Measurements from ENCODE around the gene MGAT2.
"Not testable (repeated sequence)": the region's sequence is repeated elsewhere in the genome, so short reads cannot be mapped to it uniquely, and the experiment has no call there.

The MGAT2 gene

GRCh38 chr14:49620182-49621113 lies at the start of gene MGAT2, which contains the start of gene RPL36AL:
MGAT2 (plus strand) TSS chr14:49620799; CDS start chr14:49621269, 470 bp downstream.
RPL36AL (minus strand) TSS chr14:49620626; CDS start chr14:49619104, 1,522 bp downstream.
- peak; percentile 98 for DNase-seq (ENCODE audit: low spot score)

DNA sequence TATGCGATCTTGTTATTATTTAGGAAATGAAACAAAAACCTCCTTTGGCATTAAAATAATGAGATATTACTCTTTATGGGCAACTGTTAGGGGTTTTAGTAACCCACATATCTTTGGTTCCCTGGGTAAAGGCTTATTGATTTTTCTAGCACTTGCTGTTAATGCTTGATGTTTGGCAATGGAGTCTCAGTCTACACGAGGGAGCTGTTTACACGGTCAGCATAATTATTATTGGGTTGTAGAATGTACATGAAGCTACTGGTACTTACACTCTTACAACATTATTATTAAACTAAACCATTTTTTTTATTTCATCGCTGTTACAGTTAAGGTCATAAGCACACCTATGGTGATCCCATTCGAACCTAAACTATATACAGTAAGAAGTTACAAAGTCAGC lies 46.6 kb upstream of the MGAT2 start:
- DNase-seq (ENCODE audit: low spot score): no peak

GRCh38 chr14:49578141-49578540 lies 42.5 kb upstream of the MGAT2 start:
- DNase-seq (ENCODE audit: low spot score): no peak

GRCh38 chr14:49579841-49580240 lies 40.8 kb upstream of the MGAT2 start:
- no peak for DNase-seq (ENCODE audit: low spot score)

DNA sequence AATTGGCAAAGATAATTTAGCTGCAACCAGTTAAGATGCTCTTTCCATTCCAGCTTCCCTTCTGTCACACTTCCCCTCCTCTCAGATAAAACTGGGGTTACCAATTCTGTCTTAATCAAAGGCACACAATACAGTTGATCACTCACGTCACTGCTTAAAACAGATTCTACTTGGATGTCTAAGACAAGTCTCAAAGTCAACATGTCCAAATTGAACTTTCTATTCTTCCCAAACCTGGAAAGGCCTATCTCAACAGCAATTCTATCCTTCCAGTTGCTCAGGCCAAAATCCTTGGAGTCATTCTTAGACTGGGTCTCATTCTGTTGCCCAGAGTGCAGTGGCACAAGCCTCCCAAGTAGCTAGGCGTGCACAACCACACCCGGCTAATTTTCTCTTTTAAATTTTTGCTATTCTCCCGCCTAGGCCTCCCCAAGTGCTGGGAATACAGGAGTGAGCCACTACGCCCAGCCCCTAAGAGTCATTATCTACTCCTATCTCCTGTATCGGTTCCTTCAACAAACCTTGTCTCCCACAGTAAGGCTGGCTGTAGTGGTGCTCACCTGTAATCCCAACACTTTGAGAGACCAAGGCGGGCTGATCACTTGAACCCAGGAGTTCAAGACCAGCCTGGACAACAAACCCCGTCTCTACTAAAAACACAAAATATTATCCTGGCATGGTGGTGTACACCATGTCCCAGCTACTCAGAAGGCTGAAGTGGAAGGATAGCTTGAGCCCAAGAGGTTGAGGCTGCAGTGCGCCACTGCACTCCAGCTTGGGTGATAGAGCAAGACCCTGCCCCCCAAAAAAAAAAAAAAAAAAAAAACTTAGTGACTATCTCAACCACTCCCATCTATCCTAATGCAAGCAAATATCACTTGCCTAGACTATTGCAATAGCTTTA lies 39.1 kb upstream of the MGAT2 start:
- no peak for DNase-seq (ENCODE audit: low spot score)

- DNase-seq (ENCODE audit: low spot score): no peak
These were observed 38.3 kb upstream of the MGAT2 start for GRCh38 chr14:49582113-49582977.

GRCh38 chr14:49583629-49584028 lies 37.0 kb upstream of the MGAT2 start:
- DNase-seq (ENCODE audit: low spot score): no peak

GRCh38 chr14:49584058-49584457 lies 36.5 kb upstream of the MGAT2 start:
- DNase-seq (ENCODE audit: low spot score): no peak

DNA sequence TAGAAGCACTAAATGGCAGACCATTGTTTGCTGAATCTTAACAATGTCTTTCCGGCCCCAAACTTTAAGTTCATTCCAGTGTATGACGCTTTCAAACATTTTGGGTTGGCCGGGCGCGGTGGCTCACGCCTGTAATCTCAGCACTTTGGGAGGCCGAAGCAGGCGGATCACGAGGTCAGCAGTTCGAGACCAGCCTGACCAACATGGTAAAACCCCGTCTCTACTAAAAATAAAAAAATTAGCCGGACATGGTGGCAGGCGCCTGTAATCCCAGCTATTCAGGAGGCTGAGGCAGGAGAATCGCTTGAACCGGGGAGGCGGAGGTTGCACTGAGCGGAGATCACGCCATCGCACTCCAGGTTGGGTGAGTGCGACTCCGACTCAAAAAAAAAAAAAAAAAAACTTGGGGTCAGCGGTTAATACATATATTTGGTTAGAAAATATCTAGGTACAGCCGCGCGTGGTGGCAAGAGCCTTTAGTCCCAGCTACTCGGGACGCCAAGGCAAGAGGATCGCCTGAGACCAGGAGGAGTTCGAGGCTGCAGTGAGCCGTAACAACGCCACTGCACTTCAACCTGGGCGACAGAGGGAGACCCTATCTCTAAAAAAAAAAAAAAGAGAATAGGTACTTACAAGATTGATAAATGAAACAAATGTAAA lies 35.5 kb upstream of the MGAT2 start:
- DNase-seq (ENCODE audit: low spot score): not testable (repeated sequence)

DNA sequence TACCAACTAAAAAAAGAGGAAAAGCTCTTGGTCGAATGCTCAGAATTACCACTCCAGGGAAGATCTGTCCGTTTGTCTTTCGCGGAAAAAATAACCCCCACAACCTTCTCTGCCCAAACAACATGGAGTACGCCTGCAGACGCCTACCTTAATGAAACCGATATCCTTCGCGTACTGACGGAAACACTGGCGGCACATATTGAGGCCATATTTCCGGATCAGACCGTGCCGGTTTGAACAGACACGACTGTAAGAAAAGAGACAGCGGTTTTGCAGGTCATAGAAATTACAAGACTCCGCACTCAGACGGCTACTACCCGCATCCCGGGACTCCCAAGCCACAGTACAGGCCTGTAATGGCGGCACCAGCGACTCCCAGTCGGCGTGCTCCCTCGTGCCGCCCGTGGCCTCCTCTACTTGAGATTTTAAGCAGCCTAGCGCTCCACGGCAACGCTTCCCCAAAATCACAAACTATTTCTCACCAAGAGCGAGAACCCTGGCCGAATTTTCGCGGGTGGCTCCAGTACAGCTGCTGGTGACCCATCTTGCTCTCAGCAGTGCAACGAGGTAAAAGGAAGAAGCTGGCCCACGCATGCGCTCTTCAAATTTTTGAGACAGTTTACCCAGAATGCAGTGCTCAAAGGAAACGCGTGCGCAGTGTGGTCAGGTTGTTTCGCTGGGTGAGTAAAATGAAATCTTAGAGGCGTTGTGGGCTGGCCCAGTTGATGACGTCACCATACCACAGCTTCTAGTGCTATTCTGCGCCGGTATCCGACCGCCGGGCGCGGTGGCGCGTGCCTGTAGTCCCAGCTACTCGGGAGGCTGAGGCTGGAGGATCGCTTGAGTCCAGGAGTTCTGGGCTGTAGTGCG lies 34.6 kb upstream of the MGAT2 start, which contains the start of gene RPS29:
RPS29 (minus strand) TSS at position 578 of the 870 bp plus-strand sequence; CDS start at position 544, 34 bp downstream.
- peak; percentile 98 for DNase-seq (ENCODE audit: low spot score)

DNA sequence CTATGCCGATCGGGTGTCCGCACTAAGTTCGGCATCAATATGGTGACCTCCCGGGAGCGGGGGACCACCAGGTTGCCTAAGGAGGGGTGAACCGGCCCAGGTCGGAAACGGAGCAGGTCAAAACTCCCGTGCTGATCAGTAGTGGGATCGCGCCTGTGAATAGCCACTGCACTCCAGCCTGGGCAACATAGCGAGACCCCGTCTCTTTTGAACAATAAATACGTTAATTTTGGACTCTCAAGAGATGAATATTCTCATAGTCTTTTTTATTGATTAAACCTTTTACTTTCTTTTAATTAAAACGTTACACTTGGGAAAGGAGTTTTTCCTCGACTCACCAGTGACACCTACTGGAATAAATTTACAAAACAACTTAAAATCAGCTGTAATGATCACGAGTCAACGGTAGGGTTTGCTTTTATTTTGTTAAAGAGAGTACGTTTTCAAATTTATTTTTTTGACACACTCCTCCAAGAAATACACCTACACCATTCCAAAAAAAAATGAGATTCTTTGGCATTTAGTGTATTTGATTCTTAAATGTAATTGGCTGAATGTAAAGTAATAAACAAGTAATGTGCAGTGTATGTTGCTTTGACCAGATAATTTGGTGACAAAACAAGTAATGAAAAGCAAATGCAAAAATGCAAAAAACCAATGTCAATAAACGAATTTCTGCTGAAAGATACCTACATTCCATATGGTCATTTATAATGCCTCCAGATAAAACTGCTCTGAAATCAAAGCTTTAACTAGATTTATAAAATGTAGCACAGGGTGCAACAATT lies 33.7 kb upstream of the MGAT2 start:
- DNase-seq (ENCODE audit: low spot score): peak; percentile 47

DNA sequence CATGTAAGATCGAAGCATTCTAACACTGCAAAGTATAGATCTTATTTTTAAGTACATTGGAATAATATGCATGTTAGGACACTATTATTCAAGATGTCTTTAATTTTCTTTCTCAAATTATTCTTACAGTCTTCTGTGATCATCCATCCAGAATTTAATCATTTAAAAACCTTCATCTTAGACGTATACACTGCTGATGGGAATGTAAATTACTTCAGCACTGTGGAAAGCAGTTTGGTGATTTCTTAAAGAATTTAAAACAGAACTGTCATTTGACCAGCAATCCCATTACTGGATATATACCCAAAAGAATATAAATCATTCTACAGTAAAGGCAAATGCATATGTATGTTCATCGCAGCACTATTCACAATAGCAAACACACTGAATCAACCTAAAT lies 31.2 kb upstream of the MGAT2 start:
- DNase-seq (ENCODE audit: low spot score): no peak

GRCh38 chr14:49593016-49593415 lies 27.6 kb upstream of the MGAT2 start:
- DNase-seq (ENCODE audit: low spot score): no peak

DNA sequence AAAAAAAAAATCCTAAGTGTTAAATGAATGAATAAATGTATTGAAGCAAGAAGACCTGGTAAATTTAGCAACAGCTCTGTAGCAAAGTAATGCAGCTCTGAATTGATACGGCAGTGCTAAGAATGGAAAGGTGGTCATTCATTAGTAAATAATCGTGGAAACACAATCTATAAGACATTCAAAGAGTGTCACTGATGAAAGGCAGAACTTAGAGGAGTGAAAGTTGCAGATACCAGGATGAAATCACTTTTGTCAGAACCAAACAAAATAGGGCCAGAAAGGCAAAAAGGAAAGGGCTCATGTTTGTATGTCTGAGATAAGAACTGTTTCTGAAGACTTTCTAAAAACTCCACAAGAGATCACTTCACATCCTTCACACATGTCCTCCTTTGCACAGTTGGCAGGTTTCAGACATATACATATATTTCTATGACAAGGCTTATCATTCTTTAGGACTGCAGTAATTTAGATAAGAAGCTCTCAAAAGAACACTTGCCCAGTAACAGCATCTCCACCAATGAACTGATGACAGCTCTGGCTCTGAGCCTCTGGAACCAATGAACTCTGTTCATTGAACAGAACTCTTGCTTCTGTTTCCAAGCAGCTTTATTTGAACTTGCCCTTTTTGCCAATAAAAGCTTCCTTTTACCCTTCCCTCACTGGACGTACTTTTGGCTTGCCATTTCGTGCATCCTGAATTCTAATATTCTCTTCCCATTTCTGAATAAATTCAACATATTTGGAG lies 26.1 kb upstream of the MGAT2 start:
- DNase-seq (ENCODE audit: low spot score): peak; percentile 27

- DNase-seq (ENCODE audit: low spot score): no peak
These were observed 22.5 kb upstream of the MGAT2 start for GRCh38 chr14:49598189-49598484.

DNA sequence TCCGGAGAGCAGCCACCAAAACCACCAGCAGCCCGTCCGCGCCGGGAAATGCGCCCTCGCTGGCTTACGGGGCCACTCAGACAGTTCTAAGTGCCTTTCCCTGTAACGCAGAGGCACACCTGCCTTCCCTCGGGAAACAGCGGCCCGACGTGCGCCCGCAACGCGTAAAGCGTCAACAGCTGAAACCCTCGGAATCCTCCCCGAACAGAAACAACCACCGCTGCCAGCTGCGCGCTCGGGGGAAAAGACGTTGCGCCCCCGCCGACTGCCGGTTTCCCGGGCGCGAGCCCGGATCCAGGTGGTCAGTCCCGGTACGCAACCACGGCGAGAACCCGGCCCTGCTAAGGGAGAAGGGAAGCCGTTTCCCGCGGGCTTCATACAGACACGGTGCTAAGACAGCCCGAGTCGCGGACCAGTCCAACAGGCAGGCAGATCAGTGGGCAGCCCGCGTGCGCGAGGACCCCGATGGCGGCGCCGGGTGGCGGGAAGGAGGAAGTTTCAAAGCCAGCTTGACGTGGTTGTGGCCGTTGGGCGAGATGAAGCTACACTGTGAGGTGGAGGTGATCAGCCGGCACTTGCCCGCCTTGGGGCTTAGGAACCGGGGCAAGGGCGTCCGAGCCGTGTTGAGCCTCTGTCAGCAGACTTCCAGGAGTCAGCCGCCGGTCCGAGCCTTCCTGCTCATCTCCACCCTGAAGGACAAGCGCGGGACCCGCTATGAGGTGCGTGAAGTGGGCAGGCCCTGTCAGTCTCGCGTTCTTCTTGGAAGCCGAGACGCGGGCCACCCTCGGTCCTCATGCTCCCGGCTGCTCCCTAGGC lies 21.9 kb upstream of the MGAT2 start, which contains the start of gene LRR1:
LRR1 (plus strand) TSS at position 456 of the 816 bp plus-strand sequence; CDS start at position 537, 81 bp downstream.
- peak; percentile 84 for DNase-seq (ENCODE audit: low spot score)

GRCh38 chr14:49607583-49607982 lies 13.0 kb upstream of the MGAT2 start:
- DNase-seq (ENCODE audit: low spot score): no peak

DNA sequence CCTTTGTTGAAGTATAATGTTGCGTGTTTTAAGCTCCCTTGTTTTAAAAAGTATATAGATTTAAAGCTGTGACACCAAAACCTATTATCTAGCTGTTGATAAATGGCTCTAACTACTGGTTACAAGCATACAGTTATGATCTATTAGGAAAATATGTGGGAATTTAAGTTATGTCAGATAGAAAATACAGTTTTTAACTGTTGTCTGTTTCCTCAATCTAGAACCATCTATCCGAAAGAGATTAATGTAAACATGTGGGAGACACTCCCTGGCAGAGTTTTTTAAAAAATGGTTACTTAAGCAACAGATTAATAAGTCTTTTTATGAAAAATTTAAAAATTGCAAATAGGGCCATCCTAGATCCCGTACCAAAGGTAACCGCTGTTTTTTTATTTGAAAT lies 8.3 kb upstream of the MGAT2 start:
- DNase-seq (ENCODE audit: low spot score): no peak
